ENCODE data around the gene TBL1X.

The TBL1X gene

DNA sequence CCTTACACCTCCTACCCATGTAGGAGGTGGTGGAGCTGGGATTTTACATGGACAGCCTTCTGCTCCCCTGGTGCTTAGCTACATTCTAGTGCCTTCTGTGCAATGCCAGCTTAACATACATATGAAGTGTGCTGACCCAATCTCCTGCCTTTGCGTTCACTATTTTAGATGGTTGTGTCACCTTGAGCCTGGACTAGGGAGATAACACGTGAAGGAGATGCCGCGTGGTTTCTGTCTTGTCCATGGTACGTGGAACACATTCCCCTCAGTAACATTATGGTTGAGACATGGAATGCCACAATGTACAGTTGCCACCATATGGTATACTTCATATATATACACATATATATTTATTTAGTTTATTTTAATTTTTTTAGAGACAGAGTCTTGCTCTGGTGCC lies 54.0 kb downstream of the TBL1X start:
- Histone ChIP-seq H3K9me3 (no peaks in the 10 kb centered on the region), H3K27me3 (no peaks in the 10 kb centered on the region), H3K36me3 (no peaks in the 10 kb centered on the region), H3K4me1 (no peaks in the 10 kb centered on the region), H3K4me3 (ENCODE audit: low read depth, low read length) (no peak overlapping the region)
- TF ChIP-seq, protein P1, sequence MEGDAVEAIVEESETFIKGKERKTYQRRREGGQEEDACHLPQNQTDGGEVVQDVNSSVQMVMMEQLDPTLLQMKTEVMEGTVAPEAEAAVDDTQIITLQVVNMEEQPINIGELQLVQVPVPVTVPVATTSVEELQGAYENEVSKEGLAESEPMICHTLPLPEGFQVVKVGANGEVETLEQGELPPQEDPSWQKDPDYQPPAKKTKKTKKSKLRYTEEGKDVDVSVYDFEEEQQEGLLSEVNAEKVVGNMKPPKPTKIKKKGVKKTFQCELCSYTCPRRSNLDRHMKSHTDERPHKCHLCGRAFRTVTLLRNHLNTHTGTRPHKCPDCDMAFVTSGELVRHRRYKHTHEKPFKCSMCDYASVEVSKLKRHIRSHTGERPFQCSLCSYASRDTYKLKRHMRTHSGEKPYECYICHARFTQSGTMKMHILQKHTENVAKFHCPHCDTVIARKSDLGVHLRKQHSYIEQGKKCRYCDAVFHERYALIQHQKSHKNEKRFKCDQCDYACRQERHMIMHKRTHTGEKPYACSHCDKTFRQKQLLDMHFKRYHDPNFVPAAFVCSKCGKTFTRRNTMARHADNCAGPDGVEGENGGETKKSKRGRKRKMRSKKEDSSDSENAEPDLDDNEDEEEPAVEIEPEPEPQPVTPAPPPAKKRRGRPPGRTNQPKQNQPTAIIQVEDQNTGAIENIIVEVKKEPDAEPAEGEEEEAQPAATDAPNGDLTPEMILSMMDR (IDR thresholded peaks at IDR 0.05; ENCODE audit: low read depth, low read length): no peak
- DNase-seq: no peak

DNA sequence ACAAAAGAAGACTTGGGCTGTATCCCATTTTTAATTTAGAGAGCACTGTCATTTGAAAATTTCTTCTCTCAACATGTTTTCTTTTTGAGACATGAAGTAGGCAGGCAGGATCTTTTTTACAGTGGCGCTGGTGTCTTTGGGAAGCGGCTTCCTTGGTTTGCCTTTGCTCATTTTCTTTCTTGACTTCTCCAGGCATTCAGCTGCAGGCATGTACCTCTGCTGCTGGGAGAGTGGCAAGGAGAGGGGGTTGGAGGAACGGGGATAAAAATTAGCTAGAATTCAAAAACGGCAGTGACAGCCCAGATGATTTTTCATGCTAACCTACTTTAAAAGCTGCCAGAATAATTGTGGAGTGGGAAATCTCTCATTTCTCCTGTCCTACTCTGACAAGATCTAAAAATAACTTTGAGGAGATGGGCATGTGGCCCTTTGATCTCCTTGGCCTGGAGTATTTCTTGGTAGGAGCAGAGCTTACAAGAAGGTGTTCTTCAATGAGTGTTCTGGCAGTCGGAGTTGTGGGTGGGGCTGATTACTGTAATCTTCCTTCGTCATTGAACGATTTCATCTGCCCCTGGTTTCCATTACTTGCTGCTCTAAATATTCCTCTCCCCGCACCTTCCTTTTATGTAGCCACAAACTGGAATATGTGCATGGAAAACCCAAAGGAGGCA lies 54.8 kb downstream of the TBL1X start:
- no peak for DNase-seq
- Histone ChIP-seq H3K4me3 (ENCODE audit: low read depth, low read length) (no peak overlapping the region), H3K9me3 (no peaks in the 10 kb centered on the region), H3K27me3 (no peaks in the 10 kb centered on the region), H3K36me3 (no peaks in the 10 kb centered on the region), H3K4me1 (no peaks in the 10 kb centered on the region)
- TF ChIP-seq, protein P1 (IDR thresholded peaks at IDR 0.05; ENCODE audit: low read depth, low read length): no peak

DNA sequence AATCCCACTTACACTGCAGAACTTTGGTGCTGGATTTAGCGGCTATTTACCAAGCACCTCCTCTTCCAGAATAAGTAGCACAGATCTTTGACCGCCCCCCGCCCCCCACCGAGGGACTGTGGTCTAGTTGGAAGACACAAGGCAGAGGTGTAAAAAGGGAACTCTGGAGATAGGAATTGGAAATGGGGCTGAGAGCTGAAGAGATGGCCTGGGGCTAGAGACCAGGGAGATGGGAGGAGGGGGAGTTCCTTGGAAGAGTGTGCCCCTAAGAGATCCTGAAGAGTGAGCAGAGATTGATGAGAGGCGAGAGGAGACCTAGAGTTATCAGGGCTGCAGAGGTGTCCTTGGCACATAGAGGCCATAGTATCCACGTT lies 55.3 kb downstream of the TBL1X start:
- Histone ChIP-seq H3K27me3 (no peaks in the 10 kb centered on the region), H3K4me1 (no peaks in the 10 kb centered on the region), H3K4me3 (ENCODE audit: low read depth, low read length) (no peak overlapping the region), H3K9me3 (no peaks in the 10 kb centered on the region), H3K36me3 (no peaks in the 10 kb centered on the region)
- TF ChIP-seq, protein P1 (IDR thresholded peaks at IDR 0.05; ENCODE audit: low read depth, low read length): no peak
- DNase-seq: no peak

DNA sequence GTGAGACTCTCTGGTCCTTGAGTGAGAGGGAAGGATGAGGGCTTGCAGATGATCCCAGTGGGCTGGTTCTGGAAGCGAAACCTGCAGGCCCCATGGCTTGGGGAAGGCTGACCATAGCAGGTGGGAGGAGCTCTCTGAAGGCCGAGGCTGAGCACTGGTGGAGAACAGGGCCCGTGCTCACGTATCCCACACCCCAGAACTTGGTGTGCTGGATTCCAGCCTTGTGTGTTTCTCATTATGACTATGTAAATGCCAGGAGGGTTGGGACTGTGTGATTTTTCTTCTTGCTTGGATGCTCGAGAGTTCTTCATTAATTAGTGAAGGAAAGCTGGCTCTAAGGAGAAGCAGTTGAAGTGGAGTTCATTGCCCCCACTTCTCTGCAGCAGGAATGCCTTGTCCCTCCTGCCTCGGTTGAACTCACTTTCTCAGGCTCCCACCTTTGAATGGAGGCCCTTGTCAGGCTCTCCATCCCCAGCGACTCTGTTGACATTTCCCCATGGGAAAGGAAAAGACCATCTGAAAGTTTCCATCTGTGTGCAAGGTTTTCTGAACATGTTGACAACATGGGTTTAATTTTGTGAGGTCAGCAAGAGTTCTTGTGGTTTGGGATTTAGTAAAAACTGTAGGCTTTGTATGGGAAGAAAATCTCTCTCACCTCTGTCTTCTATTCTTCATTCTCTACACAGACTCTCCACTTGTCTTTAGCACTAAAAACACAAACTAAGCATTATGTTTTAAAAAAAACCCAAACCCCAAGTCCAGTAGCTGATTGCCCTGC lies 57.7 kb downstream of the TBL1X start:
- TF ChIP-seq, protein P1 (IDR thresholded peaks at IDR 0.05; ENCODE audit: low read depth, low read length): no peak
- H3K4me1 ChIP-seq: no peaks in the 10 kb centered on the region
- H3K9me3 ChIP-seq: no peaks in the 10 kb centered on the region
- no peak overlapping the region for H3K4me3 ChIP-seq (ENCODE audit: low read depth, low read length)
- H3K27me3 ChIP-seq: no peaks in the 10 kb centered on the region
- no peaks in the 10 kb centered on the region for H3K36me3 ChIP-seq
- DNase-seq: no peak

DNA sequence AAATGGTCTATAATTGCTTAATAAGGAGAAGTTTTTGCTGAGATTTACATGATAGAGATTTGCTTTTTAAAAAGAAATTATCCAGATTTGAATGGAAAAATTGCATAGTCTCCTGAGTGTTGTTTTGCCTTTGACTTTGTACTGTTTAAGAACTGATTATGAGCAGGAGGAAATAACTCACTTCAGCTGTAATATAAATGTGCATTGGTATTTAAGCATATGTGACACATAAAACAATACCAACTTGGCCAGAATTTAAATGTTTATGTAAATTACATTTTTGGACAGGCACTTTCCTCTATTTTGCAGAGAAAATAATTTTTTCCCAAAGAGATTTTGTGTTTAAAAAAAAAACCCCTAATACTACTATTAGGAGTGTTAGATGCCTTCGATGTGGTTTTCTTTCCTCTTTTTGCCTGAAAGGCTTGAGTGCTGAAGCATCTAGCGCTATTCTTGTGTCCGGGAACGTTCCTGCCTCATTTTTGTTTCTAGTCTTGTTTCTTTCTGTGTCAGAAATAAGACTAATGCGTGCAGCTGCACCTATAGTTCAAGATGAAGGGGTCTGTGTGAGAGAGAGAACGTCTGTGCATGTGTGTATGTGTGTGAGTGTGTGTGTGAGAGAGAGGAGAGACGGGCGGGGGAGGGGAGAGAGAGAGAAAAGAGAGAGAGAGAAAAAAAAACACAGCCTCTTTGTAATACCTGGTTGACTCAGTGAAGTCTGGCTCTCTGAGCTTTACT lies 60.8 kb downstream of the TBL1X start:
- Histone ChIP-seq H3K27me3 (no peaks in the 10 kb centered on the region), H3K4me3 (ENCODE audit: low read depth, low read length) (no peak overlapping the region), H3K4me1 (no peaks in the 10 kb centered on the region), H3K36me3 (no peaks in the 10 kb centered on the region), H3K9me3 (no peaks in the 10 kb centered on the region)
- no peak for DNase-seq
- TF ChIP-seq, protein P1 (IDR thresholded peaks at IDR 0.05; ENCODE audit: low read depth, low read length): no peak

All from BE2C (cell line).